Posterior cingulate gyrus (tissue), 11 donors: ENCODE data around the gene MACROD2.
A peak's percentile ranks its signal among the peaks of the same experiment; 100 is the strongest.

Source experiments
- DNase-seq, 10 donors: peaks; one replicate each; pipeline versions ENCODE4 v3.0.0 to v3.0.0-alpha.2; 2020 to 2021; ENCODE audit warnings: mixed read lengths in 3 of 10
- intact Hi-C: fragments of 100-400 bp; cut with DNase I; formaldehyde crosslinking; loops from one replicate; pipeline ENCODE4 v1.15.1; 2023

MACROD2 gene

DNA sequence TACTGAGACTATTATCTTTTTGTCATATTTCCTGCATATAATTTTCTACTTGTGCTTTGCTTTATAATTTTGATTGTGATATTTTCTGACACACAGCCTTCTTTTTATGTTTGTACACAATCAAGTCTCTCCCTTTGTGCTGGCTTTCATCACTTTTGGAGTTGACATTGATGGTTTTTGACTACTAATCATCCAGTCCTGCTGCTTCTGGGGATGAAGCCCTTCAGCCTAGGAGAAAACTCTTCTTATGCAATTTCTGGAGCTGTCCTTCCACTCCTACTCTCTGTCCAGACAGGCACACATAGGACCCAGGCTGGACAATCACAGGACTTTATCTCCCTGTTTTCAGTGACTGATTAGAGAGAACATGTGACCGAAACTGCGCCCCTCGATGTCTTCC, 2063.0 kb downstream of the MACROD2 start:
- DNase-seq, result no peak
- intact Hi-C loops, result no loop called here

DNA sequence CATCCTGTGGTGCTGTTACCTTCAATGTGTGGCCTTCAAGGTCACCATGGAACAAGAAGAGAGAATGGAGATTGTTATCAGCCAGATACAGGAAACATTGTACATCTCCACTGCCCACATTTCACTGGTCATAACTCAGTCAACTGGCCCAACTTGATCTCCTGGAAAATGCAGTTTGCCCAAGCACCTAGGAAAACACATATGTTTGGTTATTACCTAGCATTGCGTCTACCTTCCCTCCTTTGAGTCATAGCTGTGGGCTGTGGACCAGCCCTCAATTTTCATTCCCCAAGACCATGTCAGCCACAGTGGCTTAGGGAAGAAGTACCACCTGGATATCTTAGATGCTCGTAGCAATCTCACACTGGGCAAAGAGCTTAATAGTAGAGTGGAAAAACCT, 2064.5 kb downstream of the MACROD2 start:
- DNase-seq, result no peak
- intact Hi-C loops, result no loop called here

DNA sequence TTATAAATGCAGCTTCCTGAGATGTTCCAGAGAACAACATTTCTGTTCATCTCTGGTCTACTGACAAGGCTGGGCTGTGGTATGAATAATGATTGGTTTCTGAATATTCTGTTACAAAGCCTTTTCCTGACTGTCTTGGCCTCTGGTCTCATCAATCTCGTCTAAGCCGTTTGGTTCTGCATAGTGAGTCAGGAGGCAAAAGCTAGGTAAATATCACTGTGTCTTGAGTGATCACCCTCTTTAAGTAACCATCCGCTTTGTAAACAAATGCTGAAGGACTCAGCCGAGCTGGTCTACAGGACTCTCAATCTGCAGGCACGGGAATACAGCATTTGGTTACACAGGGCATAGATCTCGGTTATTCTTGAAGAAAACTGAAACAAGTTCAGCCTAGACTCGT, 2066.0 kb downstream of the MACROD2 start:
- intact Hi-C loops, result no loop called here

DNA sequence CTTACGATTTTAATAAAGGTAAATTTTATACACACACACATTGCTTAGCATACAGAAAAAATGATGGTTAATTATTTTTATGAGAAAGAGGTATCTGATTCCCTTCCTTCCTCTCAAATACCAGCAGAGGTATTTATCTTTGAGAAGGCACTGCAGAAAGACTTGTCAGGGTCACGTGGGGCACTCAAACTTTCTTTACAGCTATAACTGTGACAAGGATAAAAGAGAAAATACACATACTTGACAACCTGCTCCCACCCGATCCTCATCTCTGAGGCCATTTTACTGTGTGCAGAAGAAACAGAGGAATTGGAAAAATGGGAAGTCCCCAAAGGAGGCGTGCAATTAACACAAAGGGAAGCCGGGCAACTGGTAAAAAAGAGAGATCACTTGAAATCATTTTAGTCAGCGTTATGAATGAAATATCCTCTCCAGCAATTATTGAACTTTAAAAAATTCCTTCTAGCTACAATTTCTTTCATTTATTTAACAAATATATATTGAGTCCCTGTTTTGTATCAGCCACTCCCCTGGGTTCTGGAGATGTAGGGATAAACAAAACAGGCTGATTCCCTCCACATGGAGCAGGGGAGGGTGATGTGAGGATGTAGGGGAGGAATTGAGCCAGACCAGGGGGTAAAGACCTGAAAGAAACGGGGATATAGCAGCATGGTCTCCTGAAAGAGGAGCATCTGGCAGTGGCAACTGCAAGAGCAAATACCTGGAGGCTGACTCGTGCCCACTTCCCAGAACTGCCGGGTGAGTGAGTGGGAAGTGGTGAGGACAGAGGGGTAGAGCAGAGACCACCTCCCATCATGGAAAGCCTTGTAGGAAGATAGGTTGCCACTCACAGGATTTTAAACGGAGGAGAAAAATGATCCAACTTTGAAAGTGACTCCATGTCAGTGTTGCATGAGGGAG, 2067.6 kb downstream of the MACROD2 start:
- intact Hi-C loops, result no loop called here
- DNase-seq, result no peak

More for the DNA sequence above, 2066.0 kb downstream of the MACROD2 start:
- no peak for DNase-seq

DNA sequence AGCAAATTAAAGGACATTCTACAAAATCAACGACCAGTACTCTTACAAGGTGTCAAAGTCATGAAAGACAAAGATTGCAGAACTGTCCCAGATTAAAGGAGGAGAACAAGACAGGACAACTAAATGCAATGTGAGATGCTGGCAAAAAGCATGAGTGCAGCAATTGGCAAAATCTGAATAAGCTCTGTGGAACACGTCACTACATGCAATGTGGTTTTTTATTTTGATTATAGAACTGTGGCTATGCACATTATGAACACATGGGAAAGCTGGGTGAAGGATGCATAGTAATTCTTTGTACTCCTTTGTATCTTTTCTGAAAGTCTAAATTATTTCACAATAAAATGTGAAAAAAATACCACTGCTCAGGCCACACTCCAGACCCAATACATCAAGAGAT, 2068.6 kb downstream of the MACROD2 start:
- no peak for DNase-seq
- intact Hi-C loops, result no loop called here

DNA sequence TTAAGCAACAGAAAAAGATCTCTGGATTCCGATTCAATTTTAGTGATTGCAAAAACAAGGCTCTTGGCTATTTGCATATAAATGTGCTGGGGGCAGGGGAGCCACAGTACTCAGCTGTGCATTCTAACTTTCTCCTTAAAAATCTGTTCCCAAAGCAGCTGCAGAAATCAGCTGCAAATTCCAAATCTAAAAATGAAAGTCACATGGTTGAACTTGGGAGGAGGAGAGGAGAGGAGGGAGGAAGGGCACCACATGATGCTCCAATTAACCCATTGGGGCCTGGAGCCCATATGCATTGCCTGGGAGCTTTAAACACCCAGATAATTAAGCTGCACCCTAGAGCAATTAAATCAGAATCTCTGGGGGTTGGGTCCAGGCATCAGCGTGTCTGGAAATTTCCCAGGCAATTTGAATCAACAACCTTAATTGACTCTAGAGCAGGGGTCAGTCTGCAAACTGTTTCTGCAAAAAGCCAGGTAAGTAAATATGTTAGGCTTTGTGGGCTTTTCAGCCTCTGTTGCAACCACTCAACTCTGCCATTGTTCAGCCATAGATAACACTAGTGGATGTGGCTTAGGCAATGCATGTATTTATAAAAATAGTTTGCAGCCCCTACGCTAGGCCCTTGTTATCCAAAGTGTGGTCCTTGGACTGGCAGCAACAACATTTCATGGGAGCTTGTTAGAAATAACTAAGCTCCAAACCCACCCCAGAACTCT, 2069.8 kb downstream of the MACROD2 start:
- DNase-seq, result peak in 3 of 10 donors; percentile 16 to 79 (median 35)

DNA sequence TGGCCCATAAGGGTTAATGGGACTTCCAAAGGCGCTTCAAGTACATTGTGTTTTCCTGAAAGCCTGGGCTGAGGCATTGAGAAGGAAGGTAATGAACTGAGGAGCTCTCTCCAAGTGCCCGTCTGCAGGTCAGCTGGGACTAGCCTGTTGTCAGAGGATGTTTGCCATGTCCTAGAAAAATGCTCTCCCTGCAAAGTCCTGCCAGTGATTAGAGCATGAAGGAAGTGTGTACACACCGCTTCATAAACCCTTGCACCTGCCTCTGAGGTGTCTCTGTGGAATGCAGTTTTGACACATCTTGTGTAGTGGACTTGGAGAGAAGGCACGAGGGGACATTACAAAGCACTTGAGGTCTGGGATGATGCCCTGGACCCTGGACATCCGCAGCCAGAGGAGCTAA, 2071.3 kb downstream of the MACROD2 start:
- intact Hi-C loops, result no loop called here
- DNase-seq, result no peak

More for the DNA sequence above, 2069.8 kb downstream of the MACROD2 start:
- intact Hi-C loops, result no loop called here

DNA sequence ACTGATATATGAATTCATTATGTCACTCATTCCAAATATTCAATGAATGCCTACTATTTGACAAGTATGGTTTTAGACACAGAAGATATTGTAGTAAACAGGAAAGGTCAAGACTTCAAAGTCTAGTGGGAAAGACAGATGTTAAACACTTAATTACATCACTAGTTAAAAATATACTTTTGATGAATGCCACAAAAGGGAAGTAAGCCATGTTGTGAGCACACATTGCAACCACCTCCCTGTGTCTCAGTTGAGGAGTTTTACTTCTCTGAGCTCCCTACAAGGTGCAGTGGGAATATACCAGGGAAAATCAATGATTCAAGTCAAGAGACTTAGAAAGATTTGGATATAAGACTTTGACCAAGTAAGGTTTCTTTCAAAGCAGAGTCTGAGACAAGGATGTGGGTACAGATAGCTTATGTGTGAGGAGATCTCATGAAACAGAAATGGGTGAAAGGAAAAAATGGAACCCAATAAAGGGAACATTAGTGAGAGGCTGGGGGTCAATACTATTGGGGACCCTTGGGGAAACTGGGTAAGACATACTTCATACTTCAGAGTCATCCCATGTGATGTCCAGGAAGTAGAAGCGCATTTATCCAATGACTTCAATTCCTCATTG, 2074.2 kb downstream of the MACROD2 start:
- intact Hi-C loops, result no loop called here
- no peak for DNase-seq

DNA sequence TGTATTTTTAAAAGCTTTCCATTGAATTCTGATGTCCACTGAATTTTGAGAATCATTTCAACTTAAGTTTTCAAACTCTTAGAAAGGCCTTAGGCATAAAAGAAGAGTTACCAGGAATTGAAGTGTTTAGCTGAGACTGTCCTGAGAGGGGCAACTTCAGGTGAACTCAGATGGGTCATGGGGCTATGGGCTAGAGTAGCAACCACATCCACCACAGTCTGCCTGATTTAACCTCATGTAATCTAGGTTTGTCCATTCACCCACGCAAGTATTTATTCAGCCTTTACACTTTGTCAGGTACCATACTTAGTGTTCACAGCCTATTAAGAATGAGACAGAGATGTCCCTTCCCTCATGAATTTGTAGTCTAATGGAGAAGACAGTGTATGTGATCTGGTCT, 2076.9 kb downstream of the MACROD2 start:
- intact Hi-C loops, result no loop called here
- DNase-seq, result no peak

DNA sequence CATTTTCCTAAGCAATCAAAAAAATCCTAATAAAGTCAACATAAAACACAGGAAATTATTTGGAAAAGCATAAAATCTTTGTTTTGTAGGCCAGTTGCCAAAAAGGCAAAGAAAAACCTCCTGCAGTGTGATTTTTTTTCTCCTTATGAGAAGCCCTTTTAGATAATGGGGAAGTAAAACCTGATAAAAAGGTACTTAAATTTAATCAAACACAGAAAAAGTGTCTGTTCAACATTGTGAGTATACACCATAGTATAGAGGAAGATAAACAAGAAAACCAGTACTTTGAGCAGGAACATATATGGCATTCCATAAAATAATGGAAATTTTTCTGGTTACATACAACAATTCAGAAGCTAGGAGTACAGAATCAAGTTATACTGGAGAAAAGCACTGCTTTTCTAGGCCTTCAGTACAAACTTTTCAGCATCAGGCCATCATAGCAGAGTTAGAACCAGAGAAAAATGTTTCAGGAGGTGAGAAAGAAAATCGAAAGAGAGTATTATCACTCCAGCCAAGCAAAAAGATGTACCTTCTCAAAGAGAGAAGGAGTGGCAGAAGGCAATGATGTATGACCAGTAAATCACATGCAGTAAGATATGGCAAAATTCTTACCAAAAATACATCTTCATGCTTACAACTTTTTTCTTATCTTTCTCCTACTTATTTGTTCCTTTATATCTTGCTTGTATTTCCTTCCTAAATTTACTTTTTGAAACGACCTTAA, 2083.0 kb downstream of the MACROD2 start:
- intact Hi-C loops, result no loop called here
- DNase-seq, result no peak

DNA sequence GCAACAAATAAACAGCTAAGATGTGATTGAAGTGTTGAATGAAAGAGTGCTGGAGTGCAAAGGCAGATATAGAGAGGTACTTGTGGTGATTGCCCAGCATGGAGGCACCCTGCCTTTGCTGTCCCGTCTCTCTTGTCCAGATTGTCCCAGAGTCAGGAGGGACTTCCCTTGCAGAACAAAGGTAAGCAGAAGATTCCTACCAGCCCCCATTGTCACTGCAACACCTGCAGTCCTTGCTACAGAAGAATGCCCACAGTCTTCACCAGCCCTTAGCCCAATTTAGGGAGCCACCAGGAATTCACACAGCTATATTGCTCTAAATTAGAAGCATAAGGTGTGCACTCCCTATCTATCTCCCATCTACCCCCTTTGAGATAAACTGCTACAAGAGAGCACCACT, 2086.1 kb downstream of the MACROD2 start:
- intact Hi-C loops, result no loop called here
- DNase-seq, result no peak

DNA sequence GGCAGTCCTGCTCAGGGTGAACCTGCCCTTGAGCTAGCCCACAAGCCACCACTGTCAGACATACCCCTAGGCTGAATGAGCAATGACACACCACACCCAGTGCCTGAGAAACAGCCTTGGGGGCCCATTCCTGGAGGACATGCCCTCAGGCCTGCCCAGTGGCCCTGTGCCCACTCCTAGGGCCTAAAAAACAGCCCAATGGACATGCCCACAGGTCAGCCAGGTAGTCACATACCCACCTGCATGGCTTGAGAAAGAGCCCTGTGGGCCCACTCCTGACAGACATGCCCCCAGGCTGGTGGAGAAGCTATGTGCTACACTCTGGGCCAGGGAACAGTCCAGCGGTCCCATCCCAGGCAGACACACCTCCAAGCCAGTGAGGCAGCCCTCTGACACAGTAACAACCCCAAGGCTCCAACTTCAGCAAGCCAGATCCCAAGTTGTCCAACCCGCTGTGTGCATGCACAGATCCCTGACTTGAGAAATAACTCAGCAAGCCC, 2086.8 kb downstream of the MACROD2 start:
- intact Hi-C loops, result no loop called here
- no peak for DNase-seq

DNA sequence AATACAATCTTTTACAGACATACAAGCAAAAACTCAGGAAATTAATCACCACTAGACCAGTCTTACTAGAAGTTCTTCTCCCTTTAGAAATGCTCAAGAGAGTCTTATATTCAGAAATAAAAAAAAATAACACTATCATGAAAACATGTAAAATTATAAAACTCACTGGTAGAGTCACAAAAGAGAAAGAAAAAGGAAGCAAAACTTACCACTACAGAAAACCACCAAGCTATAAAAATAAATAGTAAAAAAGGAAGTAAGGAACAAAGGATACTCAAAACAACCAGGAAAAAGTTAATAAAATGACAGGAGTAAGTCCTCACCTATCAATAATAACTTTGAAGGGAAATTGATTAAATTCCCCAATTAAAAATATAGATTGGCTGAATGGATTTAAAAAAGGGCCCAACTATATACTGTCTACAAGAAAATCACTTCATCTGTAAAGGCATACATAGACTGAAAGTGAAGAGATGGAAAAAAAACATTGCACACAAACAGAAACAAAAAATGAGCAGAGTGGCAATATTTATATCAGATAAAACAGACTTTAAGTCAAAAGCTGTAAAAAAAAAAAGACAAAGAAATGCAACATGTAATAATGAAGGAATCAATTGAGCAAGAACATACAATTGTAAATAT, 2088.4 kb downstream of the MACROD2 start:
- DNase-seq, result no peak
- intact Hi-C loops, result no loop called here

DNA sequence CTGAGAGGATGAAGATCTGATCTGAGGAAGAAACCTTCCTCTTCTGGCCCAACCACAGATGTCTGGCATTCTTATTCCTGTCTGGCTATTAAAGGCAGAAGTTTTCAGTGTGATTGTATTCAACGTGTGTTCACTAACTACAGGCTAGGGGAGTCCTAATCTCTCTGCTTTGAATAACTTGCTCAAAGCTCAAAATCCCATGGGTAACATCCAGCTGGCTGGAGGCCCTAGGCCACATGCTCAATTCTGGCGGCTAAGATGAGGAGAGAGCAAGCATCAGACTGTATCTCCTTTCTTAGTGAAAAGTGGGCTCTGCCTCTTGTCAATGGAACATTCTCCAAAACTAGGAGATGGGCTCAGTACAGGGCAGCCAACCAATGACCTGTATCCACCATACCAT, 2099.9 kb downstream of the MACROD2 start:
- intact Hi-C loops, result no loop called here
- DNase-seq, result no peak

DNA sequence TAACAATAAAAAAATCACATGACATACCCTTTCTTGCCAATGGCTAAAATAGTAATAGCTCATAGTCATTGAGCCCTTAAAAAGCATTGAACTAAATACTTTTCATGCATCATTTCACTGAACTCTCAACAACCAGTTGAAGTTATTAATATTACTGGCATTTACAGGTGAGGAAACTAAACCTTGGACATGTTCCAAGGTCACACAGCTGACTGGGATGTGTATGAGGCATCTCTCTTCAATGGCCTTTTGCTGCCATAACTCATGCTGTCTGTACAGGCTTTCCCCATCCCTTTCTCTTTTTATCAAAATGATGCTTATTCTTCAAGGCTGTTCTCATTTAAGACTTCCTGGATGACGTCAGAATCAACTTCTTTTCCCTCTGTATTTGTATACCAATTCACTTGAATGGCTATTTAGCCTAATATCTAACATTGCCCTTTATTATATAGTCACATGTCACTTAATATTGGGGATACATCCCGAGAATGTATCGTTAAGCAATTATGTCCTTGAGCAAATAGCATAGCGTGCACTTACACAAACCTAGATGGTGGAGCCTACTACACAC, 2101.5 kb downstream of the MACROD2 start:
- intact Hi-C loops, result no loop called here
- DNase-seq, result no peak

DNA sequence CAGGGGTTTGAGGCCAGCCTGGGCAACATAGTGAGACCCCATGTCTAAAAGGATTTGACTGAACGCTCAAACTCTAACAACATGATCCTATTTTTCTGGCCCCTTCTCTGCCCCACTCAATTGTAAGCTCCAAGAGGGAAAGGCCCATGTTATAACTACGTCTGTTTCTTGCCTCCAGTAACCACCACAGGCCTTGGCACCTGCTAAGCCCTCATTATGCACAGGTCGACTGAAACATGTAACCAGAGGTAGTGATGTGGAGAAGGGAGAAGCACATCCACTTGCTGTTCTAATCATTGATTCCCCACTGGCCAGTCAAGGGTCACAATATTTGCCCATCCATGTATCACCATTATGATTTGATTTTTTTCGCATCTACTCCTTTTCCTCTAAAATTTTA, 2102.5 kb downstream of the MACROD2 start:
- intact Hi-C loops, result no loop called here
- DNase-seq, result no peak

DNA sequence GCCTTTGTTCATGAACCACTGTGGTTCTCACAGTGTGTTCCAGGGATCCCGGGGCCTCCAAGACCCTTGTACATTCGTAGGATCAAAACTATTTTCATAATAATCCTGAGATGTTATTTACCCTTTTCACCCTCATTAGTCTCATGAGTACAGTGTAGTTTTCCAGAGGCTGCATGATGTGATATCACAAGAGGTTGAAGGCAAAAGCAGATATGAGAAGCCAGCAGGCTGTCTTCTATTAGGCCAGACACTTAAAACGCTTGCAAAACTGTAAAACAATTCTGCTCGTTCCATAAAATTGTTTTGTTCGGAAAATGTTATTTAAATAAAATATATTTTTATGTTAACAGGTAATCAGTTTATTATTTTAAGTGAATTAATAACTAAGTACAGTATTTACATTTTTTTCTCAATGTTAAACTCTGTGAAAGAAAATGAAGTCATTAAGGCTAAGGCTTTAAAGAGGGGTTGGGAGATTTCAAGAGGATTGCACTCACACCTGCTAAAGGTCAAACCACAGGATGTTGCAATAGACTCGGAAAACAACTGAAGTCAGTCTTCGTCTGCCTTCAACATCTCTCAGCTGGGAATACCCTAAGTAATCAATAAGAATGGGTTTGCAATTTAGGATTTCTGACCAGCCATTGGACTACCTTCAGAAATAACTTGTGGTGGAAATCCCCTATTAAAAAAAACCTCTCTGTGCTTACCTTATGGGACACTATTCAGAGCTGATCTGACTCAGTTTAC, 2103.7 kb downstream of the MACROD2 start:
- intact Hi-C loops, result no loop called here

DNA sequence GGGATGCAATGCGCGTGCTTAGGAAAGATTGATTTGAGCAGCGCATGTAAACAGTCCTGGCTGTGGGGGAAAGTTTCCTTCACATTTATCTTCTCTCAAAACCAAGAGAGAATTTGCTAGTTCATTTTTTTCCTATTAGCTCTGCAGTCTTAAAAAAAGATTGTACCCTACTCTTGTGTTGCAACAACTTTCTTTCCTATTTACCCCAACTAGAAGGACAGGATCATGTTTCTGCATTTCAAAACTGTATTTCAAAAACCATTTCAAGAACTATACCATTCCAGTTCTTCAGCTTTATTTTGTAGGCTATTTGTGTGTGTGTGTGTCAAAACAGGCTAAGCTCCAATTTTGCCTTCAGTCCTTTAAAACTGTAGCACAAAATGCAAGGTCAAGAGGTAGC, 2104.8 kb downstream of the MACROD2 start:
- no peak for DNase-seq
- intact Hi-C loops, result no loop called here

More for the DNA sequence above, 2103.7 kb downstream of the MACROD2 start:
- DNase-seq, result no peak

DNA sequence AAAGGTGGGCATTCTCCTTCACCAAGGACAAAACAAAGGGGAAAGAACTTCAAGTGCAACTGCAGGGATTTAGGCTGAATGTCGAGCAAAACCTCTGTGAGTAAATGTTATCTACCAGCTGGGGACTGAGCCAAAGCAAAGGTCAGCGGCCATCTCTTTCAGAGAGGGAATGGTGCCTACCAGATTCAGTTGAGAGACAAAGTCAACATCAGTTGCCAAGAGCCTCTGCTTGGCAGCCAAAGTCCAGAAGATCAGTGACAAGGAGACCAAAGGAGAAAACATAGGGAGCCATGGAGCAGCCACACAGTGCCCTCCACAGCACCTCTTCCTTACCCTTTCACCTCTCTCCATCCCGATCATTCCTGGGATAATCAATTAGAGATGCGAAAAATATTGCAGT, 2105.5 kb downstream of the MACROD2 start:
- DNase-seq, result no peak
- intact Hi-C loops, result no loop called here
